ENCODE measurements around the gene FAT1.

FAT1 gene

DNA sequence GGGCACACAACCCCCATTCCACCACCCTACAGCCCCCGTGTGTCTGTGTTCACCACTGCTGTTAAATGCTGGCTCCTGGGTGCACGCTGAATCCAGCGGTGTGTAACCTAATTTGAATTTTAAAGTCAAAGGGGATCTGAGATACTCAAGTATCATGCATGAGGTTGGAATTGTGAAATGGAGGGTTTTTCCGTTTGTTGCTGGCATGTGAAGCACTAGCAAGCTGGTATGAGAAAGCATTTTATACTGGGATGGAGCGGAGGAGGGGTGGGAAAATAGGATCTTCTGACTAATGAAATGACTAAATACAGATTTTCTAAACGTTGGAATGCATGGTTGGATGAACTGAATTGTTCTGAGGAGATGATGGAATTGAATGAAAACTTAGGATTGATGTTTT lies 36.9 kb upstream of the FAT1 start:
- no peak overlapping the region for H3K27ac ChIP-seq (ENCODE audit: extremely low read depth, low read depth, low read length)
- TF ChIP-seq, protein P1, sequence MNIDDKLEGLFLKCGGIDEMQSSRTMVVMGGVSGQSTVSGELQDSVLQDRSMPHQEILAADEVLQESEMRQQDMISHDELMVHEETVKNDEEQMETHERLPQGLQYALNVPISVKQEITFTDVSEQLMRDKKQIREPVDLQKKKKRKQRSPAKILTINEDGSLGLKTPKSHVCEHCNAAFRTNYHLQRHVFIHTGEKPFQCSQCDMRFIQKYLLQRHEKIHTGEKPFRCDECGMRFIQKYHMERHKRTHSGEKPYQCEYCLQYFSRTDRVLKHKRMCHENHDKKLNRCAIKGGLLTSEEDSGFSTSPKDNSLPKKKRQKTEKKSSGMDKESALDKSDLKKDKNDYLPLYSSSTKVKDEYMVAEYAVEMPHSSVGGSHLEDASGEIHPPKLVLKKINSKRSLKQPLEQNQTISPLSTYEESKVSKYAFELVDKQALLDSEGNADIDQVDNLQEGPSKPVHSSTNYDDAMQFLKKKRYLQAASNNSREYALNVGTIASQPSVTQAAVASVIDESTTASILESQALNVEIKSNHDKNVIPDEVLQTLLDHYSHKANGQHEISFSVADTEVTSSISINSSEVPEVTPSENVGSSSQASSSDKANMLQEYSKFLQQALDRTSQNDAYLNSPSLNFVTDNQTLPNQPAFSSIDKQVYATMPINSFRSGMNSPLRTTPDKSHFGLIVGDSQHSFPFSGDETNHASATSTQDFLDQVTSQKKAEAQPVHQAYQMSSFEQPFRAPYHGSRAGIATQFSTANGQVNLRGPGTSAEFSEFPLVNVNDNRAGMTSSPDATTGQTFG (tag by site-specific recombination; IDR thresholded peaks at IDR 0.05; ENCODE audit: borderline replicate concordance) = no peak
- TF ChIP-seq ZNF121 (tag by site-specific recombination; IDR thresholded peaks at IDR 0.05) (no peak), ZNF701 (tag by site-specific recombination; IDR thresholded peaks at IDR 0.05) (no peak)
- H3K4me3 ChIP-seq (ENCODE audit: low read depth, low read length) = no peak overlapping the region
- H3K9me3 ChIP-seq (ENCODE audit: control insufficient read depth, insufficient read depth, low read depth, low read length) = no peaks in the 10 kb centered on the region
- ChIA-PET CTCF (no interaction called here), POLR2A (no interaction called here)
- peaks cover 4% of the 10 kb centered on the region; the same call in 1 of the 2 replicates for H3K4me1 ChIP-seq (ENCODE audit: control insufficient read depth, insufficient read depth, low read length)
- H3K36me3 ChIP-seq (ENCODE audit: control insufficient read depth in 2 of 2, insufficient read depth in 1 of 2, low read length in 2 of 2) = no peaks in the 10 kb centered on the region

DNA sequence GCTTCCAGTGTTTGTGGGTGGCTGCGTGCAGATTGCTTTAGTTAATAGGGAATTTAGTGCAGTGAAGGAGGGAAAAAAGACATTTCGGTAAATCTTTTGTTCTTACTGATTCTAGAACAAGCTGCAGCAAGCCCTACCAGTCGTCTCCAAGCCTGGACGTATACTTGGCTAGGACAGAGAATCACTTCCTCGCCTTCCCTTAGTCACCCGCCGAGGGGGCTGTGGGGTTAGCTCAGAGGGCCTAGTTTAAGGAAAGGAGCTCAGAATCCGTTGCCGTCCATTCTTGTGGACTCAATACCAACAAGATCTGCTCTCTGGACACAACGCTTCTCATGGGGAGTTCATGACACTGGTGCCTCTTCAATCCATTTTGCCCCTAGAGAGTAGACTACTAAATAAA lies 36.3 kb upstream of the FAT1 start:
- TF ChIP-seq, protein P2, sequence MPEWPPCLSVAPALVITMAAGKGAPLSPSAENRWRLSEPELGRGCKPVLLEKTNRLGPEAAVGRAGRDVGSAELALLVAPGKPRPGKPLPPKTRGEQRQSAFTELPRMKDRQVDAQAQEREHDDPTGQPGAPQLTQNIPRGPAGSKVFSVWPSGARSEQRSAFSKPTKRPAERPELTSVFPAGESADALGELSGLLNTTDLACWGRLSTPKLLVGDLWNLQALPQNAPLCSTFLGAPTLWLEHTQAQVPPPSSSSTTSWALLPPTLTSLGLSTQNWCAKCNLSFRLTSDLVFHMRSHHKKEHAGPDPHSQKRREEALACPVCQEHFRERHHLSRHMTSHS (tag by site-specific recombination; IDR thresholded peaks at IDR 0.05) = no peak
- TF ChIP-seq BCL11A (tag by site-specific recombination; IDR thresholded peaks at IDR 0.05; ENCODE audit: low read depth) (no peak), ZNF16 (tag by site-specific recombination; IDR thresholded peaks at IDR 0.05; ENCODE audit: low read depth) (no peak), ZFP37 (tag by site-specific recombination; IDR thresholded peaks at IDR 0.05) (no peak), ZNF350 (tag by site-specific recombination; IDR thresholded peaks at IDR 0.05) (no peak), ZNF202 (tag by site-specific recombination; IDR thresholded peaks at IDR 0.05; ENCODE audit: borderline replicate concordance) (no peak), ZBTB21 (tag by site-specific recombination; IDR thresholded peaks at IDR 0.05) (no peak), ZNF510 (tag by site-specific recombination; IDR thresholded peaks at IDR 0.05; ENCODE audit: insufficient replicate concordance) (no peak), ZNF239 (tag by site-specific recombination; IDR thresholded peaks at IDR 0.05) (no peak), ZEB2 (tag by site-specific recombination; IDR thresholded peaks at IDR 0.05) (no peak), ZNF561 (tag by site-specific recombination; IDR thresholded peaks at IDR 0.05; ENCODE audit: borderline replicate concordance) (no peak), ZNF768 (tag by site-specific recombination; IDR thresholded peaks at IDR 0.05) (no peak), SP3 (tag by site-specific recombination; IDR thresholded peaks at IDR 0.05) (no peak)
- TF ChIP-seq, protein P3, sequence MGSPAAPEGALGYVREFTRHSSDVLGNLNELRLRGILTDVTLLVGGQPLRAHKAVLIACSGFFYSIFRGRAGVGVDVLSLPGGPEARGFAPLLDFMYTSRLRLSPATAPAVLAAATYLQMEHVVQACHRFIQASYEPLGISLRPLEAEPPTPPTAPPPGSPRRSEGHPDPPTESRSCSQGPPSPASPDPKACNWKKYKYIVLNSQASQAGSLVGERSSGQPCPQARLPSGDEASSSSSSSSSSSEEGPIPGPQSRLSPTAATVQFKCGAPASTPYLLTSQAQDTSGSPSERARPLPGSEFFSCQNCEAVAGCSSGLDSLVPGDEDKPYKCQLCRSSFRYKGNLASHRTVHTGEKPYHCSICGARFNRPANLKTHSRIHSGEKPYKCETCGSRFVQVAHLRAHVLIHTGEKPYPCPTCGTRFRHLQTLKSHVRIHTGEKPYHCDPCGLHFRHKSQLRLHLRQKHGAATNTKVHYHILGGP (tag by site-specific recombination; IDR thresholded peaks at IDR 0.05) = no peak
- Histone ChIP-seq H3K27ac (ENCODE audit: extremely low read depth, low read depth, low read length) (no peak overlapping the region), H3K4me3 (ENCODE audit: low read depth, low read length) (no peak overlapping the region), H3K4me1 (ENCODE audit: control insufficient read depth, insufficient read depth, low read length) (peaks cover 4% of the 10 kb centered on the region; the same call in 1 of the 2 replicates), H3K9me3 (ENCODE audit: control insufficient read depth, insufficient read depth, low read depth, low read length) (no peaks in the 10 kb centered on the region), H3K36me3 (ENCODE audit: control insufficient read depth in 2 of 2, insufficient read depth in 1 of 2, low read length in 2 of 2) (no peaks in the 10 kb centered on the region)
- ChIA-PET CTCF (no interaction called here), POLR2A (no interaction called here)

DNA sequence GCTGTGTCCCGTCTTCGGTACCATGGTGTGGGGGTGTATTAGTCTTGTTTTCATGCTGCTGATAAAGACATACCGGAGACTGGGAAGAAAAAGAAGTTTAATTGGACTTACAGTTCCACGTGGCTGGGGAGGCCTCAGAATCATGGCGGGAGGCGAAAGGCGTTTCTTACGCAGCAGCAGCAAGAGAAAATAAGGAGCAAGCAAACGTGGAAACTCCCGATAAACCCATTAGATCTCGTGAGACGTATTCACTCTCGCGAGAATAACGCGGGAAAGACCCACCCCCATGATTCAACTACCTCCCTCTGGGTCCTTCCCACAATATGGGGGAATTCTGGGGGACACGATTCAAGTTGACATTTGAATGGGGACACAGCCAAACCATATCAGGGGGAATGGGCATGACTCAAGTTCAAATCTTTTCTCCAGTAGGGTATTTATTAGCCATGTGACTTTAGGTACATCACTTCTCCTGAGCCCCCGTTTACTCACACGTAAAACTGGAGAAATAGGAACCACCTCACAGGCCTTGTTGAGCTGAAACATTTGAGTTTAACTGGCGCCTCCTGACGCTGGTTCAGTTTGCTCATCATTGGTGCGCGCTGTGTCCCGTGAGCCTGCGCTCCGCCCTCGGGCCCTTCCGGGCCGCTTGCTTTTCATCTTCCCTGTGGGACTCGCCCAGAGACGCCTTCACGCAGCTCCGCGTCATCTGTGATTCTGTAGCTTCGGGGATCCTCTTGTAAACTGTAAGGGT lies 35.5 kb upstream of the FAT1 start:
- no peak overlapping the region for H3K4me3 ChIP-seq (ENCODE audit: low read depth, low read length)
- ChIA-PET CTCF (no interaction called here), POLR2A (no interaction called here)
- H3K4me1 ChIP-seq (ENCODE audit: control insufficient read depth, insufficient read depth, low read length) = peaks cover 4% of the 10 kb centered on the region; the same call in 1 of the 2 replicates
- H3K9me3 ChIP-seq (ENCODE audit: control insufficient read depth, insufficient read depth, low read depth, low read length) = no peaks in the 10 kb centered on the region
- H3K27ac ChIP-seq (ENCODE audit: extremely low read depth, low read depth, low read length) = no peak overlapping the region
- no peaks in the 10 kb centered on the region for H3K36me3 ChIP-seq (ENCODE audit: control insufficient read depth in 2 of 2, insufficient read depth in 1 of 2, low read length in 2 of 2)
- TF ChIP-seq, protein P4, sequence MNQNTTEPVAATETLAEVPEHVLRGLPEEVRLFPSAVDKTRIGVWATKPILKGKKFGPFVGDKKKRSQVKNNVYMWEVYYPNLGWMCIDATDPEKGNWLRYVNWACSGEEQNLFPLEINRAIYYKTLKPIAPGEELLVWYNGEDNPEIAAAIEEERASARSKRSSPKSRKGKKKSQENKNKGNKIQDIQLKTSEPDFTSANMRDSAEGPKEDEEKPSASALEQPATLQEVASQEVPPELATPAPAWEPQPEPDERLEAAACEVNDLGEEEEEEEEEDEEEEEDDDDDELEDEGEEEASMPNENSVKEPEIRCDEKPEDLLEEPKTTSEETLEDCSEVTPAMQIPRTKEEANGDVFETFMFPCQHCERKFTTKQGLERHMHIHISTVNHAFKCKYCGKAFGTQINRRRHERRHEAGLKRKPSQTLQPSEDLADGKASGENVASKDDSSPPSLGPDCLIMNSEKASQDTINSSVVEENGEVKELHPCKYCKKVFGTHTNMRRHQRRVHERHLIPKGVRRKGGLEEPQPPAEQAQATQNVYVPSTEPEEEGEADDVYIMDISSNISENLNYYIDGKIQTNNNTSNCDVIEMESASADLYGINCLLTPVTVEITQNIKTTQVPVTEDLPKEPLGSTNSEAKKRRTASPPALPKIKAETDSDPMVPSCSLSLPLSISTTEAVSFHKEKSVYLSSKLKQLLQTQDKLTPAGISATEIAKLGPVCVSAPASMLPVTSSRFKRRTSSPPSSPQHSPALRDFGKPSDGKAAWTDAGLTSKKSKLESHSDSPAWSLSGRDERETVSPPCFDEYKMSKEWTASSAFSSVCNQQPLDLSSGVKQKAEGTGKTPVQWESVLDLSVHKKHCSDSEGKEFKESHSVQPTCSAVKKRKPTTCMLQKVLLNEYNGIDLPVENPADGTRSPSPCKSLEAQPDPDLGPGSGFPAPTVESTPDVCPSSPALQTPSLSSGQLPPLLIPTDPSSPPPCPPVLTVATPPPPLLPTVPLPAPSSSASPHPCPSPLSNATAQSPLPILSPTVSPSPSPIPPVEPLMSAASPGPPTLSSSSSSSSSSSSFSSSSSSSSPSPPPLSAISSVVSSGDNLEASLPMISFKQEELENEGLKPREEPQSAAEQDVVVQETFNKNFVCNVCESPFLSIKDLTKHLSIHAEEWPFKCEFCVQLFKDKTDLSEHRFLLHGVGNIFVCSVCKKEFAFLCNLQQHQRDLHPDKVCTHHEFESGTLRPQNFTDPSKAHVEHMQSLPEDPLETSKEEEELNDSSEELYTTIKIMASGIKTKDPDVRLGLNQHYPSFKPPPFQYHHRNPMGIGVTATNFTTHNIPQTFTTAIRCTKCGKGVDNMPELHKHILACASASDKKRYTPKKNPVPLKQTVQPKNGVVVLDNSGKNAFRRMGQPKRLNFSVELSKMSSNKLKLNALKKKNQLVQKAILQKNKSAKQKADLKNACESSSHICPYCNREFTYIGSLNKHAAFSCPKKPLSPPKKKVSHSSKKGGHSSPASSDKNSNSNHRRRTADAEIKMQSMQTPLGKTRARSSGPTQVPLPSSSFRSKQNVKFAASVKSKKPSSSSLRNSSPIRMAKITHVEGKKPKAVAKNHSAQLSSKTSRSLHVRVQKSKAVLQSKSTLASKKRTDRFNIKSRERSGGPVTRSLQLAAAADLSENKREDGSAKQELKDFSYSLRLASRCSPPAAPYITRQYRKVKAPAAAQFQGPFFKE (tag by site-specific recombination; IDR thresholded peaks at IDR 0.05; ENCODE audit: borderline replicate concordance) = no peak
- TF ChIP-seq KLF10 (tag by site-specific recombination; IDR thresholded peaks at IDR 0.05) = no peak
